H1 (cell line): ENCODE data around the gene SERHL2.
"Not testable (repeated sequence)": the region's sequence is repeated elsewhere in the genome, so short reads cannot be mapped to it uniquely, and the experiment has no call there.

Experiments used
- CBX5 ChIP-seq: fragments of 300-800, 300-1000 bp; sonication (generic); IDR thresholded peaks from 2 replicates; pipeline ENCODE4 v1.7.1; 2016; ENCODE audit warnings: antibody characterized with exemption, low read length, low read depth
- CREB1 ChIP-seq: IDR thresholded peaks from 2 replicates; pipeline ENCODE4 v1.6.1; 2012; ENCODE audit warnings: inconsistent platforms
- POLR2A ChIP-seq, 2 experiments: IDR thresholded peaks; 1 replicate in 1 of 2; 2 replicates in 1 of 2; pipeline ENCODE4 v1.6.1; 2011; ENCODE audit warnings: low read depth in 2 of 2, low read length in 2 of 2, mild to moderate bottlenecking in 2 of 2; ENCODE audit errors: control extremely low read depth in 1 of 2
- POLR2AphosphoS5 ChIP-seq: IDR thresholded peaks from 2 replicates; pipeline ENCODE4 v1.6.1; 2011; ENCODE audit warnings: low read depth, low read length
- RNF2 ChIP-seq: fragments of 200-900, 300-1000 bp; sonication (generic); IDR thresholded peaks from 2 replicates; pipeline ENCODE4 v1.7.1; 2016; ENCODE audit warnings: borderline replicate concordance, low read depth, mild to moderate bottlenecking, antibody characterized with exemption, low read length; ENCODE audit not compliant: poor library complexity, severe bottlenecking; ENCODE audit errors: missing control alignments
- SIN3A ChIP-seq, 2 experiments: IDR thresholded peaks in 1 of 2; conservative IDR thresholded peaks in 1 of 2; 2 replicates each; pipeline ENCODE4 v1.6.1; 2011 to 2012; ENCODE audit warnings: low read length in 2 of 2, improper control_type of control experiment in 1 of 2, low read depth in 1 of 2, mild to moderate bottlenecking in 1 of 2
- YY1 ChIP-seq: IDR thresholded peaks from 2 replicates; pipeline ENCODE4 v1.6.1; 2011; ENCODE audit warnings: low read depth, mild to moderate bottlenecking, low read length
- TF ChIP-seq, protein P1 (sequence below), 3 experiments: IDR thresholded peaks; 1 replicate in 2 of 3; 2 replicates in 1 of 3; pipeline versions ENCODE4 v1.5.1 to v1.6.1; 2011; ENCODE audit warnings: low read length in 3 of 3, mild to moderate bottlenecking in 3 of 3, inconsistent platforms in 2 of 3, low read depth in 1 of 3, moderate library complexity in 1 of 3; ENCODE audit not compliant: insufficient read depth in 1 of 3; ENCODE audit errors: control extremely low read depth in 1 of 3

DNA sequence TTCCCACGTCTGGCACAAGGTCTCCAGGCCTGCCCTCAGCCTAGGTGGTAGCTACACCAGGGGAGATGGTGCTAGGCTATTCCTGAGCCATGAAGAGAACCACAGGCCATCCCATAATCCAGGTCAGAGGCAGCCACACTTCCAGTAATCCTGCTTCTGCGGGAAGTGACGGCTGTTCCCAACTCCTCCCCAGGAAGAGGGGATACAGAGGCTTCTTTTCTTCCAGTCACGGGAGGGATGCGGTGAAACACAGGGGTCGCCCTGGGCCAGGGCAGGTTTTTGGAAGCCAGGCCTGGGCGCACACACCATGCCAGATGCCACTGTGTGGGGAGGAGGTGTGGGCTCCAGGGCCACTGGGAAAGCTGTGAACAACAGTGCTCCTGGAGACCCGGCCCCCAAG is 38.5 kb upstream of the SERHL2 start:
- TF ChIP-seq, protein P1, sequence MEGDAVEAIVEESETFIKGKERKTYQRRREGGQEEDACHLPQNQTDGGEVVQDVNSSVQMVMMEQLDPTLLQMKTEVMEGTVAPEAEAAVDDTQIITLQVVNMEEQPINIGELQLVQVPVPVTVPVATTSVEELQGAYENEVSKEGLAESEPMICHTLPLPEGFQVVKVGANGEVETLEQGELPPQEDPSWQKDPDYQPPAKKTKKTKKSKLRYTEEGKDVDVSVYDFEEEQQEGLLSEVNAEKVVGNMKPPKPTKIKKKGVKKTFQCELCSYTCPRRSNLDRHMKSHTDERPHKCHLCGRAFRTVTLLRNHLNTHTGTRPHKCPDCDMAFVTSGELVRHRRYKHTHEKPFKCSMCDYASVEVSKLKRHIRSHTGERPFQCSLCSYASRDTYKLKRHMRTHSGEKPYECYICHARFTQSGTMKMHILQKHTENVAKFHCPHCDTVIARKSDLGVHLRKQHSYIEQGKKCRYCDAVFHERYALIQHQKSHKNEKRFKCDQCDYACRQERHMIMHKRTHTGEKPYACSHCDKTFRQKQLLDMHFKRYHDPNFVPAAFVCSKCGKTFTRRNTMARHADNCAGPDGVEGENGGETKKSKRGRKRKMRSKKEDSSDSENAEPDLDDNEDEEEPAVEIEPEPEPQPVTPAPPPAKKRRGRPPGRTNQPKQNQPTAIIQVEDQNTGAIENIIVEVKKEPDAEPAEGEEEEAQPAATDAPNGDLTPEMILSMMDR (IDR thresholded peaks at IDR 0.05; ENCODE audit: control extremely low read depth in 1 of 3, insufficient read depth in 1 of 3, low read depth in 1 of 3, low read length in 3 of 3) = not testable (repeated sequence)
- not testable (repeated sequence) for TF ChIP-seq RNF2; SIN3A (conservative IDR thresholded peaks at IDR 0.05 in 1 of 2, IDR thresholded peaks at IDR 0.05 in 1 of 2; ENCODE audit: low read depth in 1 of 2, low read length in 2 of 2); POLR2A (IDR thresholded peaks at IDR 0.05; ENCODE audit: control extremely low read depth in 1 of 2, low read depth in 2 of 2, low read length in 2 of 2); POLR2AphosphoS5; YY1; CREB1; CBX5
